Medulla oblongata (tissue), 1 donor: ENCODE results near the gene HIVEP3.
A peak's percentile ranks its signal among the peaks of the same experiment; 100 is the strongest.
"Not testable (repeated sequence)": the region's sequence is repeated elsewhere in the genome, so short reads cannot be mapped to it uniquely, and the experiment has no call there.

Experiments
- DNase-seq: peaks from one replicate; pipeline ENCODE4 v3.0.0-alpha.2; 2015; ENCODE audit errors: extremely low spot score

Gene HIVEP3

DNA sequence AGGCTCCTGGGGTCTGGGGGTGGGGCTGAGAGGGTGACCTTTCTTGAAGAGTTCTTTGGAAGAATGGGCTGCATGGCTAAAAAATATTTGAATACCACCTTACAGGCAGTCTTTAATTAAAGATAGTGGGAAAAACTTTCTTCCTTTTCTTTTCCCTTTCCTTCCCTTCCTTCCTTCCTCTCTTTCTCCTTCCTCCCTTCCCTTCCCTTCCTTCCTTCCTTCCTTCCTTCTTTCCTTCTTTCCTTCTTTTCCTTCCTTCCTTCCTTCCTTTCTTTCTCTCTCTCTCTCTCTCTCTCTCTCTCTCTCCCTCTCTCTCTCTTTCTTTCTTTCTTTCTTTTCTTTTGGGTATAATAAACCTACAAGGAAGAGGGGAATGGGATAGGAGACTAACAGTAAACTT is 356.4 kb downstream of the HIVEP3 start:
- no peak for DNase-seq

DNA sequence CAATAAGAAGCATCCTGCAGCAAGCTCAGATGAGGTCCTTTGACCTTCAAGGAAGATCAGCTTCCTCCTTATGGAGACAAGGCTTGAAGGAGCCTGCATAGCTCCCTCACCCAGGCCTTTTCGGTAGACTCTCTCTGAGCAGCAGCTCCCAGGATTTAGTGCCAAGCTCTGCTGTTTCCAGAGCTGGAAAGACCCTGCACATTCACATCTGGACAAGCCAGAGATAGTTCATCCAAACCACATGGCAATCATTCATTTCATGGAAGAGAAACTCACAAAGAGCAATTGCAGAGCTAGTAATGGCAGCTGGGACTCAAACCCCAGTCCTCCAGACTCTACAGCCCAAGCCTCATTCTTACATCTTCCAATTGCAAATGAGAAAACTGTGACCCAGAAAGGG is 357.8 kb downstream of the HIVEP3 start:
- DNase-seq: no peak

GRCh38 chr1:41560496-41560895 is 358.2 kb downstream of the HIVEP3 start:
- DNase-seq: no peak

- no peak for DNase-seq
Observed at GRCh38 chr1:41559331-41559730, 359.4 kb downstream of the HIVEP3 start.

DNA sequence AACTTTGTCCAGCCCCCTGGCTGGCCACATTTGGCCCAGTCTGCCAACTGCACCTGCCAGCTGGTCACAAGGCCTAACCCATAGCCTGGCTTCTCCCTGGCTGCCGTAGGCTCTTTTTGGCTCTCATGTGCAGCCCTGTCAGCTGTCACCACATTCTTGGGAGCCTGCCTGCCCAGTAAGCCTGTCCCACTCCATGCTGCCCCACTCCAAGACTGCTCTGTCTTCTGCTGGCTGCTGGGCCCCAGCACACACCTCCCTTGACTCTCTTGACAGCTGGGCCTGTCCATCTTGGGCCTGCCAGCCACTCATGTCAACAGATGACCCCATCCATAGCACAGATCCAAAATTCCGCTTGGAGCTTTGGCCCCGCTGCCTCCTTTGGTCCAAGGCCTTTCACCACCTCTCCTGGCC is 360.0 kb downstream of the HIVEP3 start:
- DNase-seq: peak; percentile 60

- no peak for DNase-seq
Observed at GRCh38 chr1:41557751-41558455, 360.8 kb downstream of the HIVEP3 start.

DNA sequence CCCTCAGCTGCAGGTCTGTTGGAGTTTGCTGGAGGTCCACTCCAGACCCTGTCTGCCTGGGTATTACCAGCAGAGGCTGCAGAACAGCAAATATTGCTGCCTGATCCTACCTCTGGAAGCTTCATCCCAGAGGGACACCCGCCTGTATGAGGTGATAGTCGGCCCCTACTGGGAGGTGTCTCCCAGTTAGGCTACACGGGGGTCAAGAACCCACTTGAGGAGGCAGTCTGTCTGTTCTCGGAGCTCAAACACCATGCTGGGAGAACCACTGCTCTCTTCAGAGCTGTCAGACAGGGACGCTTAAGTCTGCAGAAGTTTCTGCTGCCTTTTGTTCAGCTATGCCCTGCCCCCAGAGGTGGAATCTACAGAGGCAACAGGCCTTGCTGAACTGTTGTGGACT is 364.0 kb downstream of the HIVEP3 start:
- DNase-seq: not testable (repeated sequence)

DNA sequence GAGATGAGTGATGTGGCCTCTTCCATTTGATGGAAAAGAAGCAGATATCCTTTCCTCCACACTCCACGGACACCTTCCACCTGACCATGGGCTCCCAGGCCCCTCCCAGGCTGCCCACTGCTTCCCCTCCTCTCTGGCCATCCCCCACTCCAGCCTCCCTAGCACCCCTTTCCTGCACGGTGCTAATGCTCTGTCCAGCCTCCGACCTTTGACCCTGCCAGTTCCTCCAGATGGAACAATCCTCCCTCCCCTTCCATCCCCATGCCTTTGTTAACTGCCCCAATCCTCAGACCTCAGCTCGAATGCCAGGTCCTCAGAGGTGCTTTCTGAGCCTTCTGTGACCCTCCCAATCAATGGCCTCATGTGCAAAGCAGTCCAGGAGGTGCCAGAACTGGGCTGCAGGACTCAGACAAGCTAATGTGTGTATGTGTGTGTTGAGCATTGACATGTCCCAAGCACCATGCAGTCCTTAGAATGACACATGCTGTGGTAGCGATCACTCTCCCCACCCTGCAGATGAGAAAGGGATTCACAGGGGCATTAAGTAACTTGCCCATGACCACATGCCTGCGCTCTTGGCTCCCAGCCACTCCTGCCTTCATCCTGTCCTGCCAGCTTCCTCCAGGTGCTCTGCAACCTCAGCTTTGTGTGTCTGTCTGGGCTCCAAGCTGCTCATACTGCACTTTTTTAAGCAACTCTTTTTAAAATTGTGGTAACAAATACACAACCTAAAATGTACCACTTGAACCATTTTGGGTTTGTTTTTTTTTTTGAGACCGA is 370.8 kb downstream of the HIVEP3 start:
- no peak for DNase-seq

DNA sequence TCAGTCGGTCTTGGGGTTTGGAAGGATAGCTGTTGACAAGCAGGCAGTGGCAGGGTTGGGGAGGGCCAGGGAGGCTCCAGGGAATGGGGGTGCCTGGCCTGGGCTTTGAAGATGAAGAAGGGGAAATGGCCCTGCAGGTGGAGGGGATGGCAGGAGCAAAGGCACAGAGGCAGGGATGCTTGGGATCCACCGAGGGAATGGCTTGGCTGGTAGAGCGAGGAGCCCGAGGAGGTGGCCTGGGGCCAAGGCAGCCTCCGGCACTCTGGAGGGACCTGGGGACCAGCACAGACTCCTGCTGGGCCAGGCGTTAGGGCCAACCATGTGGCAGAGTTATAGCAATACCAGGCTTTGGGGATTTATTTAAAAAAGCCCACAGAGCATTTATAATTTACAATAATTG is 371.4 kb downstream of the HIVEP3 start:
- no peak for DNase-seq

DNA sequence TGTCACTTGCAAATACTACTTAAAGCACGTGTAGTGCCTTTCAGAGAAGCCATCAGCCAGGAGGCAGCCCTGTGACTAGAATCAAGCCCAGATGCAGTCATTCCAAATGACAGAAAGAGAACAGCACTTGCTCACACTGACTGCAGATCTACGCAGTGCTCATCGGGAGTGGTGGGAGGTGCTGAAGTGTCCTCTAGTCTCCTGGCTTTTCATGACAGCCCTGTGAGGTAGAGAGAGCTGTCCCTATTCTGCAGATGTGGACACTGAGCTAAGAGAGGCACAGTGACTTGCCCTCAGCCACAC is 371.9 kb downstream of the HIVEP3 start:
- no peak for DNase-seq

DNA sequence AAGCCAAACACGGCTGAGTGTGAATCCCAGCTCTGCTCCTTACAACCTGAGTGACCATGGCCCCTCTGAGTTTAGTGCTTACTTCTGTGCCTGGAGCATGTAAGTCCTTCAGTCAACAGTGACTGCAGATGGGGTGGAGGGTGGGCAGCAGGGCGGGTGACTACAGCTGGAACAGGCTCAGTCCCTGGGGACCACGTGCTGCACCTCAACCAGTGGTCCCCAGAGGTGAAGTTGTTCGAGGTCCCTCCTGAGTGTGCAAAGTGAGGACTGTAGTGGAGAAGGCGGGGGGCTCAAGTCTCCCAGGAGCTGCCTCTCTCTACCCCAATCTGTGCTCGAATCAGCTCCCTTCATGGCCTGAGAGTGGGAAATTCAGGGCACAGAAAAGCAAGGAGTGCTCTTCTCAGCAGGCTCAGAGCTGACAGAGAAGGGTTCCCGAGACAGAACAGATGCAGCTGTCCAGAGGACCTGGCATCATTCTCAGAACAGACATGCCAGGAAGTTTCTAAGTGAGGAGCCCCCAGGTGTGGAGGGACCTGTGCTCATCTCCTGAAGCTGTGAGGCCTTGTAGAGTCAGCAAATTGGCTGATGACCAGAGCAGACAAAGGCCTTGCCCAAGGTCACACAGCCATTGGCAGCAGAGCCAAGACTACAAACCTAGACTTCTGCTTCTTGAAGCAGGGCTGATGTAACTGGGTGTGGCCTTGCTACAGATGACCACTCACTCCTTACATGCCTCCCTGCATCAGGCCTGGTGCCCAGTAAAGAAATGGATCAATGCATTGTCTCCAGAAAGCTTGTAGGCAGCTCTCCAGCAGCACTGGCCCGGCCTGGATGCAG is 372.5 kb downstream of the HIVEP3 start:
- DNase-seq: no peak

DNA sequence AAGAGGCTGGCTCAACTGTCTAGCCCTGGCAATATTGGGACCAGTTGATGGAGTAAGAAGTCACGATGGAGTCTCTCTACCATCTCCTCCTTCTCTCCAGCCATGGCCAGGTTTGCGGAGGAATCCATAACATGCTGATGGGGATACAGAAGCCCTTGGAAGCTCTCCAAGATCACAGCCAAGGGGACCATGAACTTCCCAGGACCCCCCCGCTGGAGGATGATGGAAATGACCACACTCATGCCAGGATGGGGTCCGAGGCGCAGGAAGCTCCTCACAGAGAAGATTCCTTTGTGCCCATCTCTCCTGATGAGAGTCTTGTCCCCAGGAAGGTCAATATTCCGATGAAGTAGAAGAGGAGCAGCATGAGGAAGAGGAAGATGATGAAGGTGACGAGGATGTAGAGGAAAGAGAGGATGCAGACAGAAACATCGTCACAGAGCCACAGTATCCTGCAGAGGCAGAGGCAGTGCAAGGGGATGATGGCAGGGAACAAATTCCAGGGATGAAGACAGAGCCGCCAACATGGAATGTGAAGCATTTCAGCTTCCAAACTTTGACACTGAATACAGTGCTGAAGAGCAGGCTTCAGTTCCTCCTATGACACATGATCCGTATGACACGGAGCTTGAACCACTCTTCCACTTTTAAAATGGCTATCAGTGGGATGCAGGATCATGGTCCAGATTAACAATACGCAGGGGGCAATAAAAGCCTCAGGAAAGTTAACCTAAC is 376.4 kb downstream of the HIVEP3 start:
- DNase-seq: no peak

- DNase-seq: no peak
Observed at GRCh38 chr1:41541592-41541952, 377.1 kb downstream of the HIVEP3 start.

DNA sequence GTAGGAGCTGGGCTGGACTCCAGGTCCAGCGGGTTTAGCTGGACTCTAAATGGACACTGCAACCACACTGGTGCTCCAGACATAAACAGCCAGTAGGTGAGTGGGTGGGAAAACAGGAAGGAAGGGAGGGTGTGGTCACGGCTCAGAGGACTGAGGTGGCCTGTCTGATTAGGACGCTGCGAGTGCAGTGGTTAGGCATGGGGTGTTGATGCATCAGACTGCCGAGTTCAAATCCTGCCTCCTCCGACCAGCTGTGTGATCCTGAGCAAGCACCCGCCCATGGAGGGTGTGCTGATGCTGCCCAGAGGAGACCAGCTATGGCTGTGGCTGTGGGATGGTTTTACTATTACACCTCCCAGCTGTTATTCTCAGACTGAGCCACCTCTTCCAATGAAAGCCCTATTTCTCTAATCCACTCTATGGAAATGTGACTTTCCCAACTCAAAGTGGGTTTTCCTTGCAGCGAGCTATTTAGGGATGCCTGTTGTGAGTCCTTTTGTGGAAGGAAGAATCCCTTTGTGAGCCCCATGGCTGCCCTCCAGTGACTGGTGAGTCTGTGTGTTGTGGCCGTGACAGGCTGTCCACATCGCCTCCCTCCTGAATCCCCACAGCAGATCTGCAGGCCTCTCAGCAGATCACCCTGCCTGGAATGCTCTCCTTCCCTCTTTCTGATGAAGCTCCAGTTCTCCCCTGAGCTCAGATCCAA is 377.7 kb downstream of the HIVEP3 start:
- peak; percentile 35 for DNase-seq

GRCh38 chr1:41539999-41540398 is 378.7 kb downstream of the HIVEP3 start:
- DNase-seq: no peak

GRCh38 chr1:41539418-41539805 is 379.3 kb downstream of the HIVEP3 start:
- DNase-seq: no peak

GRCh38 chr1:41538741-41539417 is 379.8 kb downstream of the HIVEP3 start:
- DNase-seq: no peak

GRCh38 chr1:41537788-41538351 is 380.9 kb downstream of the HIVEP3 start:
- no peak for DNase-seq

GRCh38 chr1:41537251-41537650 is 381.5 kb downstream of the HIVEP3 start:
- no peak for DNase-seq

DNA sequence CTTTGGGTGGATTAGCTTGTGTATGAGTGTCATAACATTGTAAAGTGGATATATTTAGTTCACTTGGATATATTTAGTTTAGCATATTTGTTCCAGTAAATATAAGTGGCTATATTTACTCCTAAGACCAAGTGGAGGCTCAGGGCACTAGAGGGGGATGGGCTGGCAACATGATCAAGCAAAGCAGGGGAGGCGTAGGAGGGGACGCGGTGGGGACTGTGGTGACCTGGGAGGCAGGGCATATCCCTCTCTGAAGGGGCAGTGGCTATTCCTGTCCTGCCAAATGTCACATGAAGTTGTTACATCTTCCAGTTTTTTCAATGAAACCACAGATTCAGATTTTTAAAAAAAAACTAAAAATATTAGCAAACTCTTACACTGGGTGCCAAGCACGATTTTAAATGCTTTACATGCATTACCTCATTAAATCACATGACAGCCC is 382.3 kb downstream of the HIVEP3 start:
- no peak for DNase-seq
